HCT116 (cell line): ENCODE measurements around the gene PSKH1. TPM values are rescaled to one million over a fixed set of nuclear protein-coding genes. Genes with fewer than 3 reads are reported as not detected.

Experiments used
- ATAC-seq: fragments of 200-7000 bp; cut with Tn5 transposase; 2 replicates; pipeline ENCODE4 v1.9.1; 2020; ENCODE audit warnings: mild to moderate bottlenecking, moderate library complexity
- BruUV-seq: library from RNA; stranded (reverse); fragments of 400-500 nt; replicated peaks from 2 replicates; lab custom pipeline; 2021; lab: Mats Ljungman, UMichigan
- CTCF ChIA-PET: fragments of 300-600 bp; sonication (Branson Sonifier 250); formaldehyde crosslinking; loops from one replicate; lab custom pipeline; 2021; ENCODE audit warnings: antibody characterized with exemption; lab: Charles Lee
- POLR2A ChIA-PET: fragments of 300-600, 350-600 bp; sonication (Branson Sonifier 250); formaldehyde crosslinking; loops from one replicate; lab custom pipeline; 2021; ENCODE audit warnings: antibody characterized with exemption; lab: Charles Lee
- RAD21 ChIA-PET, 2 experiments: fragments of 300-600 bp; sonication (Branson Sonifier 250); formaldehyde crosslinking; loops; one replicate each; lab custom pipeline; 2023; ENCODE audit warnings: low total read pairs in 2 of 2; ENCODE audit not compliant: uncharacterized antibody in 2 of 2, unreplicated experiment in 2 of 2, low non-redundant PET in 1 of 2; lab: Charles Lee
- DNase-seq: peaks from one replicate; pipeline ENCODE4 v3.0.0-alpha.2; 2010; ENCODE audit warnings: low read depth, low spot score
- H2AFZ ChIP-seq: fragments of 200-600 bp; shearing (Covaris generic), sonication (generic); 2 replicates; pipeline ENCODE4 v1.6.1; 2017; ENCODE audit warnings: low read depth, mixed run types, mixed read lengths, antibody characterized with exemption, low read length; ENCODE audit not compliant: poor library complexity, severe bottlenecking
- H3K27ac ChIP-seq: 2 replicates; pipeline ENCODE4 v1.5.1; 2012; ENCODE audit warnings: low read depth, low read length
- H3K27me3 ChIP-seq: fragments of 200-600 bp; sonication (generic); 2 replicates; pipeline ENCODE4 v1.6.1; 2016; ENCODE audit warnings: mixed run types, low read length, mixed read lengths; ENCODE audit not compliant: insufficient read depth
- H3K36me3 ChIP-seq, 2 experiments: fragments of 200-500 bp in 1 of 2; fragments of 200-600 bp in 1 of 2; sonication (Bioruptor generic) in 1 of 2; sonication (generic) in 1 of 2; 2 replicates each; pipeline versions ENCODE4 v1.5.1 to v1.6.1; 2014 to 2016; ENCODE audit warnings: low read length in 2 of 2, inconsistent platforms in 1 of 2, mixed read lengths in 1 of 2, mixed run types in 1 of 2; ENCODE audit not compliant: insufficient read depth in 2 of 2, control insufficient read depth in 1 of 2
- H3K4me1 ChIP-seq, 2 experiments: fragments of 200-600 bp in 1 of 2; sonication (generic) in 1 of 2; 2 replicates each; pipeline versions ENCODE4 v1.5.1 to v1.6.1; 2012 to 2017; ENCODE audit warnings: low read length in 2 of 2, inconsistent platforms in 1 of 2, mild to moderate bottlenecking in 1 of 2, mixed read lengths in 1 of 2, mixed run types in 1 of 2, moderate library complexity in 1 of 2; ENCODE audit not compliant: insufficient read depth in 2 of 2, control insufficient read depth in 1 of 2
- H3K4me2 ChIP-seq: fragments of 200-600 bp; sonication (generic); 2 replicates; pipeline ENCODE4 v1.6.1; 2017; ENCODE audit warnings: mixed run types, low read length, mixed read lengths
- H3K4me3 ChIP-seq, 2 experiments: fragments of 200-600 bp in 1 of 2; sonication (generic) in 1 of 2; replicated peaks in 1 of 2; 2 replicates each; pipeline ENCODE4 v1.5.1; 2011 to 2016; ENCODE audit warnings: low read length in 2 of 2, control low read depth in 1 of 2, low read depth in 1 of 2, mild to moderate bottlenecking in 1 of 2, mixed read lengths in 1 of 2, mixed run types in 1 of 2
- H3K79me2 ChIP-seq: fragments of 200-600 bp; sonication (generic); 2 replicates; pipeline ENCODE4 v1.6.1; 2017; ENCODE audit warnings: mild to moderate bottlenecking, mixed run types, low read length, moderate library complexity, mixed read lengths; ENCODE audit not compliant: insufficient read depth
- H3K9ac ChIP-seq: fragments of 200-600 bp; sonication (generic); 2 replicates; pipeline ENCODE4 v1.6.1; 2016; ENCODE audit warnings: low read length, mixed read lengths
- H3K9me2 ChIP-seq: fragments of 200-600 bp; sonication (generic), shearing (Covaris generic); 2 replicates; pipeline ENCODE4 v1.6.1; 2017; ENCODE audit warnings: mixed run types, mild to moderate bottlenecking, moderate library complexity; ENCODE audit not compliant: insufficient read depth
- H3K9me3 ChIP-seq, 2 experiments: fragments of 200-500 bp in 1 of 2; fragments of 200-600 bp in 1 of 2; sonication (Bioruptor generic) in 1 of 2; sonication (generic) in 1 of 2; 2 replicates each; pipeline ENCODE4 v1.6.1; 2014 to 2017; ENCODE audit warnings: low read length in 2 of 2, mixed read lengths in 2 of 2, inconsistent platforms in 1 of 2, low read depth in 1 of 2, mild to moderate bottlenecking in 1 of 2, mixed run types in 1 of 2, moderate library complexity in 1 of 2; ENCODE audit not compliant: control insufficient read depth in 1 of 2, insufficient read depth in 1 of 2
- H4K20me1 ChIP-seq: fragments of 200-600 bp; sonication (generic), shearing (Covaris generic); 2 replicates; pipeline ENCODE4 v1.6.1; 2017; ENCODE audit warnings: mixed run types, mild to moderate bottlenecking, moderate library complexity; ENCODE audit not compliant: insufficient read depth
- FOSL1 ChIP-seq: IDR thresholded peaks from 2 replicates; pipeline ENCODE4 v1.6.1; 2012; ENCODE audit warnings: low read depth
- JUND ChIP-seq: IDR thresholded peaks from 2 replicates; pipeline ENCODE4 v1.6.1; 2012
- SRF ChIP-seq: IDR thresholded peaks from 2 replicates; pipeline ENCODE4 v1.6.1; 2012; ENCODE audit warnings: low read depth
- intact Hi-C: fragments of 100-400 bp; cut with micrococcal nuclease; formaldehyde crosslinking; loops from 2 replicates; pipeline ENCODE4 v1.10.0; 2022
- total RNA-seq: library from RNA; stranded (reverse); gene quantifications from one replicate; pipeline ENCODE4 v1.2.1, GENCODE V29; 2021; ENCODE audit not compliant: unreplicated experiment
- TF ChIP-seq, protein P1 (sequence below): IDR thresholded peaks from 2 replicates; pipeline ENCODE4 v1.6.1; 2012
- TF ChIP-seq, protein P2 (sequence below): IDR thresholded peaks from 2 replicates; pipeline ENCODE4 v1.6.1; 2012; ENCODE audit warnings: low read depth

Gene PSKH1
- total RNA-seq, 1 experiment from 2014 or later, result 16.2 TPM

GRCh38 chr16:67917852-67918236 lies 24.8 kb downstream of the PSKH1 start:
- H2AFZ ChIP-seq, result no peak overlapping the region
- no peaks in the 10 kb centered on the region for H3K36me3 ChIP-seq
- ChIA-PET CTCF (interaction anchor here (0.6 to 1.0 kb wide), 3 partner anchors 35 to 123 kb away, joined by 3 read pairs; no protein-coding TSS in a partner anchor), RAD21 (interaction anchor here in 1 of 2 experiments (0.5 kb wide), 1 partner anchor 141 kb away, joined by 4 read pairs; no protein-coding TSS in a partner anchor), POLR2A (no interaction called here)
- intact Hi-C loops, result no loop called here
- H3K27ac ChIP-seq, result peak overlapping the region; percentile 17
- H3K9me2 ChIP-seq, result no peaks in the 10 kb centered on the region
- no peak overlapping the region for H3K4me3 ChIP-seq
- no peaks in the 10 kb centered on the region for H3K9me3 ChIP-seq
- TF ChIP-seq, protein P1, sequence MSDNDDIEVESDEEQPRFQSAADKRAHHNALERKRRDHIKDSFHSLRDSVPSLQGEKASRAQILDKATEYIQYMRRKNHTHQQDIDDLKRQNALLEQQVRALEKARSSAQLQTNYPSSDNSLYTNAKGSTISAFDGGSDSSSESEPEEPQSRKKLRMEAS, result 0 out of 2 replicates have a peak, but pooled peaks have one; percentile 23
- no peak for TF ChIP-seq SRF
- peak; percentile 70 for TF ChIP-seq FOSL1
- TF ChIP-seq, protein P2, sequence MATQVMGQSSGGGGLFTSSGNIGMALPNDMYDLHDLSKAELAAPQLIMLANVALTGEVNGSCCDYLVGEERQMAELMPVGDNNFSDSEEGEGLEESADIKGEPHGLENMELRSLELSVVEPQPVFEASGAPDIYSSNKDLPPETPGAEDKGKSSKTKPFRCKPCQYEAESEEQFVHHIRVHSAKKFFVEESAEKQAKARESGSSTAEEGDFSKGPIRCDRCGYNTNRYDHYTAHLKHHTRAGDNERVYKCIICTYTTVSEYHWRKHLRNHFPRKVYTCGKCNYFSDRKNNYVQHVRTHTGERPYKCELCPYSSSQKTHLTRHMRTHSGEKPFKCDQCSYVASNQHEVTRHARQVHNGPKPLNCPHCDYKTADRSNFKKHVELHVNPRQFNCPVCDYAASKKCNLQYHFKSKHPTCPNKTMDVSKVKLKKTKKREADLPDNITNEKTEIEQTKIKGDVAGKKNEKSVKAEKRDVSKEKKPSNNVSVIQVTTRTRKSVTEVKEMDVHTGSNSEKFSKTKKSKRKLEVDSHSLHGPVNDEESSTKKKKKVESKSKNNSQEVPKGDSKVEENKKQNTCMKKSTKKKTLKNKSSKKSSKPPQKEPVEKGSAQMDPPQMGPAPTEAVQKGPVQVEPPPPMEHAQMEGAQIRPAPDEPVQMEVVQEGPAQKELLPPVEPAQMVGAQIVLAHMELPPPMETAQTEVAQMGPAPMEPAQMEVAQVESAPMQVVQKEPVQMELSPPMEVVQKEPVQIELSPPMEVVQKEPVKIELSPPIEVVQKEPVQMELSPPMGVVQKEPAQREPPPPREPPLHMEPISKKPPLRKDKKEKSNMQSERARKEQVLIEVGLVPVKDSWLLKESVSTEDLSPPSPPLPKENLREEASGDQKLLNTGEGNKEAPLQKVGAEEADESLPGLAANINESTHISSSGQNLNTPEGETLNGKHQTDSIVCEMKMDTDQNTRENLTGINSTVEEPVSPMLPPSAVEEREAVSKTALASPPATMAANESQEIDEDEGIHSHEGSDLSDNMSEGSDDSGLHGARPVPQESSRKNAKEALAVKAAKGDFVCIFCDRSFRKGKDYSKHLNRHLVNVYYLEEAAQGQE, result no peak
- TF ChIP-seq JUND, result peak; percentile 77
- peaks cover 12 to 16% of the 10 kb centered on the region in 2 experiments for H3K4me1 ChIP-seq
- H3K79me2 ChIP-seq, result no peaks in the 10 kb centered on the region
- H3K4me2 ChIP-seq, result peak overlapping the region; percentile 64
- ATAC-seq (peak; percentile 92), DNase-seq (peak; percentile 45)
- peak overlapping the region; percentile 36 for H3K9ac ChIP-seq
- BruUV-seq, result no TSS peak
- no peaks in the 10 kb centered on the region for H4K20me1 ChIP-seq
- H3K27me3 ChIP-seq, result no peaks in the 10 kb centered on the region
